GM19397 (cell line): ENCODE measurements around the gene CLNS1A.
"Not testable (repeated sequence)": the region's sequence is repeated elsewhere in the genome, so short reads cannot be mapped to it uniquely, and the experiment has no call there.

ENCODE experiments used
- ATAC-seq: cut with Tn5 transposase; IDR thresholded peaks from one replicate; pipeline ENCODE4 v1.9.1; 2021; ENCODE audit warnings: mild to moderate bottlenecking, moderate library complexity; ENCODE audit not compliant: unreplicated experiment

CLNS1A gene

GRCh38 chr11:77619576-77620198 lies 17.9 kb downstream of the CLNS1A start:
- ATAC-seq = no peak

- no peak for ATAC-seq
Measured at GRCh38 chr11:77617892-77618291, 19.7 kb downstream of the CLNS1A start.

- no peak for ATAC-seq
Measured at GRCh38 chr11:77611921-77612320, 25.7 kb downstream of the CLNS1A start.

- ATAC-seq = no peak
Measured at GRCh38 chr11:77609234-77609633, 28.4 kb downstream of the CLNS1A start.

- ATAC-seq = no peak
Measured at GRCh38 chr11:77604281-77604680, 33.3 kb downstream of the CLNS1A start.

- no peak for ATAC-seq
Measured at GRCh38 chr11:77602381-77603088, 35.1 kb downstream of the CLNS1A start.

GRCh38 chr11:77598195-77598594 lies 39.4 kb downstream of the CLNS1A start:
- ATAC-seq = no peak

GRCh38 chr11:77596626-77597025 lies 41.0 kb downstream of the CLNS1A start:
- no peak for ATAC-seq

GRCh38 chr11:77593883-77594282 lies 43.7 kb downstream of the CLNS1A start:
- ATAC-seq = no peak

GRCh38 chr11:77592727-77593126 lies 44.9 kb downstream of the CLNS1A start:
- ATAC-seq = no peak

GRCh38 chr11:77590194-77590782 lies 47.3 kb downstream of the CLNS1A start:
- peak; percentile 26 for ATAC-seq

- ATAC-seq = peak; percentile 91
Measured at GRCh38 chr11:77589521-77590193, 47.9 kb downstream of the CLNS1A start, which contains the start of gene AQP11. TSS of gene AQP11 (plus strand) at chr11:77589953. CDS start at chr11:77589993, 40 bp downstream.

GRCh38 chr11:77589181-77589520 lies 48.4 kb downstream of the CLNS1A start:
- ATAC-seq = peak; percentile 29

- ATAC-seq = no peak
Measured at GRCh38 chr11:77580712-77581337, 56.8 kb downstream of the CLNS1A start.

- not testable (repeated sequence) for ATAC-seq
Measured at GRCh38 chr11:77575428-77575827, 62.2 kb downstream of the CLNS1A start.

- ATAC-seq = not testable (repeated sequence)
Measured at GRCh38 chr11:77570896-77571295, 66.7 kb downstream of the CLNS1A start.

- ATAC-seq = no peak
Measured at GRCh38 chr11:77569676-77570070, 67.9 kb downstream of the CLNS1A start.

- no peak for ATAC-seq
Measured at GRCh38 chr11:77568916-77569675, 68.5 kb downstream of the CLNS1A start.

- ATAC-seq = no peak
Measured at GRCh38 chr11:77568306-77568705, 69.3 kb downstream of the CLNS1A start.
